Measurements from ENCODE around the gene ZNF841. TPM values are rescaled to one million over a fixed set of nuclear protein-coding genes. Genes with fewer than 3 reads are reported as not detected.

ZNF841 gene
- total and polyA plus RNA-seq, 9 of the 15 experiments (the other 6 are each of a cell fraction or from before 2014, with no cell fraction given) = 3.1 to 17.1 (median 11.0) TPM

DNA sequence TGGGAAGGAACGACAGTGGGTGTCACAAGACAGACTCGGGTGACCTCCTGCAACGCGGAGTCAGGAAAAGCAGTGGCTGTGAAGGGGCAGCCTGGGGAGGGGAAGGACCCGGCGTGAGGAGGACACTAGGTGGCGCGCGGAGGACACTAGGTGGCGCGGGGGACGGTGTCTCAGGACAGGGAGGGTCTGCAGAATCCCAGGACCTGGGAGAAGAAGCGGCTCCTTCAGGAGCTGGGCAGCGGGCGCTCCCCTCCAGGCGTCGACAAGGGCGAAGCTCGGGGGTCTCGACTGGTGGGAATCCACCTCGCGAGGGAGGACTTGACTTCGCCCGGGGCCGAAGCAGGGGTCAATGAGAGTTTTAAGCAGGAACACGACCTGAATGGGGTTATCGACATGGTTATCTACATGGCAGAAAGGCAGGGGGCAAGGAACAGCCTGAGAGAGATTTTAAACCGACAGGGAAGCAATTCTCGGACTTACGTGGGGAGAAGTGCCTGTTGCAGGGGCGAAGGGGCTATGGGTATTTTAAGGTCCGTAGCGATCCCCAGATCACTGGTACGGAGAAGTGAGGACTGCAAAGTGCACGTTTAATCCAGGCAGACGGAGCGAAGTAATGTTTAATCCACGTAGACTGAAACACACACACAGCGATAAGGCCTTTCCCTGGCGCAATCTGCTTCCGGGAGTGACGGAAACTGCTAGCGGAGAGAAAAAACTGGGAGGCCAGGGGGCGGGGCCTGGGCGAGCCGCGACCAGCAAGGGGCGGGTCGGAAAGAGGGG is 43.9 kb upstream of the ZNF841 start, which contains the start of gene ZNF616 (continued):
- TF ChIP-seq, protein P1, sequence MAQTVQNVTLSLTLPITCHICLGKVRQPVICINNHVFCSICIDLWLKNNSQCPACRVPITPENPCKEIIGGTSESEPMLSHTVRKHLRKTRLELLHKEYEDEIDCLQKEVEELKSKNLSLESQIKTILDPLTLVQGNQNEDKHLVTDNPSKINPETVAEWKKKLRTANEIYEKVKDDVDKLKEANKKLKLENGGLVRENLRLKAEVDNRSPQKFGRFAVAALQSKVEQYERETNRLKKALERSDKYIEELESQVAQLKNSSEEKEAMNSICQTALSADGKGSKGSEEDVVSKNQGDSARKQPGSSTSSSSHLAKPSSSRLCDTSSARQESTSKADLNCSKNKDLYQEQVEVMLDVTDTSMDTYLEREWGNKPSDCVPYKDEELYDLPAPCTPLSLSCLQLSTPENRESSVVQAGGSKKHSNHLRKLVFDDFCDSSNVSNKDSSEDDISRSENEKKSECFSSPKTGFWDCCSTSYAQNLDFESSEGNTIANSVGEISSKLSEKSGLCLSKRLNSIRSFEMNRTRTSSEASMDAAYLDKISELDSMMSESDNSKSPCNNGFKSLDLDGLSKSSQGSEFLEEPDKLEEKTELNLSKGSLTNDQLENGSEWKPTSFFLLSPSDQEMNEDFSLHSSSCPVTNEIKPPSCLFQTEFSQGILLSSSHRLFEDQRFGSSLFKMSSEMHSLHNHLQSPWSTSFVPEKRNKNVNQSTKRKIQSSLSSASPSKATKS (CRISPR knock-in tag; IDR thresholded peaks at IDR 0.05) = no peak
- TF ChIP-seq CEBPG (CRISPR knock-in tag; IDR thresholded peaks at IDR 0.05) (no peak), CEBPG (tag; conservative IDR thresholded peaks at IDR 0.05 in 1 of 2, IDR thresholded peaks at IDR 0.05 in 1 of 2) (peak in 1 of 2 experiments; percentile 43; a peak in 1 of 4 replicates), GABPA (tag; conservative IDR thresholded peaks at IDR 0.05; ENCODE audit: low read depth) (peak; percentile 97), TAF15 (IDR thresholded peaks at IDR 0.05; ENCODE audit: low read depth, low read length) (no peak), ATF1 (CRISPR knock-in tag; IDR thresholded peaks at IDR 0.05) (no peak), ATF1 (tag; IDR thresholded peaks at IDR 0.05) (peak; percentile 78), ZNF445 (CRISPR knock-in tag; IDR thresholded peaks at IDR 0.05; ENCODE audit: low read depth) (no peak), ZNF766 (CRISPR knock-in tag; conservative IDR thresholded peaks at IDR 0.05) (no peak), SOX6 (IDR thresholded peaks at IDR 0.05) (0 out of 2 replicates have a peak, but pooled peaks have one; percentile 7), SNRNP70 (optimal IDR thresholded peaks at IDR 0.05; ENCODE audit: low read depth, low read length) (no peak), CBX8 (IDR thresholded peaks at IDR 0.05; ENCODE audit: borderline replicate concordance, extremely low read depth, low read depth, low read length, poor library complexity, severe bottlenecking) (no peak), ESRRA (IDR thresholded peaks at IDR 0.05; ENCODE audit: borderline replicate concordance, low read depth) (peak; percentile 35; the same call in 1 of the 2 replicates), EWSR1 (IDR thresholded peaks at IDR 0.05; ENCODE audit: borderline replicate concordance, low read depth, partially characterized antibody) (no peak), ZBTB17 (CRISPR knock-in tag; IDR thresholded peaks at IDR 0.05) (0 out of 2 replicates have a peak, but pooled peaks have one; percentile 19), CBFB (CRISPR knock-in tag; IDR thresholded peaks at IDR 0.05) (no peak), NR2F6 (CRISPR knock-in tag; IDR thresholded peaks at IDR 0.05) (no peak), SMAD4 (CRISPR knock-in tag; conservative IDR thresholded peaks at IDR 0.05) (no peak; the same call in 1 of the 2 replicates), FOXJ2 (tag; IDR thresholded peaks at IDR 0.05) (no peak), ETV1 (tag; conservative IDR thresholded peaks at IDR 0.05; ENCODE audit: low read depth) (peak; percentile 41), SPI1 (IDR thresholded peaks at IDR 0.05; ENCODE audit: borderline replicate concordance, low read depth, low read length) (0 out of 2 replicates have a peak, but pooled peaks have one; percentile 1)
- TF ChIP-seq, protein P2, sequence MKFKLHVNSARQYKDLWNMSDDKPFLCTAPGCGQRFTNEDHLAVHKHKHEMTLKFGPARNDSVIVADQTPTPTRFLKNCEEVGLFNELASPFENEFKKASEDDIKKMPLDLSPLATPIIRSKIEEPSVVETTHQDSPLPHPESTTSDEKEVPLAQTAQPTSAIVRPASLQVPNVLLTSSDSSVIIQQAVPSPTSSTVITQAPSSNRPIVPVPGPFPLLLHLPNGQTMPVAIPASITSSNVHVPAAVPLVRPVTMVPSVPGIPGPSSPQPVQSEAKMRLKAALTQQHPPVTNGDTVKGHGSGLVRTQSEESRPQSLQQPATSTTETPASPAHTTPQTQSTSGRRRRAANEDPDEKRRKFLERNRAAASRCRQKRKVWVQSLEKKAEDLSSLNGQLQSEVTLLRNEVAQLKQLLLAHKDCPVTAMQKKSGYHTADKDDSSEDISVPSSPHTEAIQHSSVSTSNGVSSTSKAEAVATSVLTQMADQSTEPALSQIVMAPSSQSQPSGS (CRISPR knock-in tag; IDR thresholded peaks at IDR 0.05) = no peak
- TF ChIP-seq, protein P3, sequence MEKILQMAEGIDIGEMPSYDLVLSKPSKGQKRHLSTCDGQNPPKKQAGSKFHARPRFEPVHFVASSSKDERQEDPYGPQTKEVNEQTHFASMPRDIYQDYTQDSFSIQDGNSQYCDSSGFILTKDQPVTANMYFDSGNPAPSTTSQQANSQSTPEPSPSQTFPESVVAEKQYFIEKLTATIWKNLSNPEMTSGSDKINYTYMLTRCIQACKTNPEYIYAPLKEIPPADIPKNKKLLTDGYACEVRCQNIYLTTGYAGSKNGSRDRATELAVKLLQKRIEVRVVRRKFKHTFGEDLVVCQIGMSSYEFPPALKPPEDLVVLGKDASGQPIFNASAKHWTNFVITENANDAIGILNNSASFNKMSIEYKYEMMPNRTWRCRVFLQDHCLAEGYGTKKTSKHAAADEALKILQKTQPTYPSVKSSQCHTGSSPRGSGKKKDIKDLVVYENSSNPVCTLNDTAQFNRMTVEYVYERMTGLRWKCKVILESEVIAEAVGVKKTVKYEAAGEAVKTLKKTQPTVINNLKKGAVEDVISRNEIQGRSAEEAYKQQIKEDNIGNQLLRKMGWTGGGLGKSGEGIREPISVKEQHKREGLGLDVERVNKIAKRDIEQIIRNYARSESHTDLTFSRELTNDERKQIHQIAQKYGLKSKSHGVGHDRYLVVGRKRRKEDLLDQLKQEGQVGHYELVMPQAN (IDR thresholded peaks at IDR 0.05; ENCODE audit: borderline replicate concordance) = peak; percentile 42; the same call in 1 of the 2 replicates
